HFFc6 (cell line): ENCODE results near the gene C20orf204. TPM values are rescaled to one million over a fixed set of nuclear protein-coding genes. Genes with fewer than 3 reads are reported as not detected.

Experiments
- DNase-seq: peaks from one replicate; pipeline ENCODE4 v3.0.0-alpha.2; 2018
- H3K27ac Mint-ChIP-seq: 2 replicates; pipeline ENCODE4 v1.8.0; 2020; ENCODE audit warnings: mild to moderate bottlenecking, mixed read lengths
- H3K27me3 Mint-ChIP-seq: 2 replicates; pipeline ENCODE4 v1.8.0; 2021; ENCODE audit warnings: mild to moderate bottlenecking, moderate library complexity, mixed read lengths; ENCODE audit not compliant: insufficient read depth
- H3K36me3 Mint-ChIP-seq: 2 replicates; pipeline ENCODE4 v1.8.0; 2021; ENCODE audit warnings: low read depth, mixed read lengths
- H3K4me1 Mint-ChIP-seq: 2 replicates; pipeline ENCODE4 v1.8.0; 2020; ENCODE audit warnings: low read depth, mixed read lengths
- H3K4me3 Mint-ChIP-seq: 2 replicates; pipeline ENCODE4 v1.8.0; 2020; ENCODE audit warnings: mild to moderate bottlenecking, moderate library complexity, mixed read lengths
- H3K9me3 Mint-ChIP-seq: 2 replicates; pipeline ENCODE4 v1.8.0; 2020; ENCODE audit warnings: mild to moderate bottlenecking, mixed read lengths
- total RNA-seq, 6 experiments: library from RNA; stranded (reverse); fragmentation: NEBNext Ultra II Directional; extraction: Animal tissue kit (Norgen Biotek cat#: 25700); gene quantifications; 2 replicates in 1 of 6; 3 replicates in 5 of 6; pipeline ENCODE4 v1.2.3, GENCODE V29; 2021
- TF ChIP-seq, protein P1 (sequence below): fragments of 200-600 bp; sonication (generic); IDR thresholded peaks from 2 replicates; pipeline ENCODE4 v1.5.0; 2021; ENCODE audit warnings: antibody characterized with exemption, mild to moderate bottlenecking

The C20orf204 gene
- total RNA-seq, 6 experiments from 2014 or later = 0.32 to 0.57 (median 0.42) TPM

DNA sequence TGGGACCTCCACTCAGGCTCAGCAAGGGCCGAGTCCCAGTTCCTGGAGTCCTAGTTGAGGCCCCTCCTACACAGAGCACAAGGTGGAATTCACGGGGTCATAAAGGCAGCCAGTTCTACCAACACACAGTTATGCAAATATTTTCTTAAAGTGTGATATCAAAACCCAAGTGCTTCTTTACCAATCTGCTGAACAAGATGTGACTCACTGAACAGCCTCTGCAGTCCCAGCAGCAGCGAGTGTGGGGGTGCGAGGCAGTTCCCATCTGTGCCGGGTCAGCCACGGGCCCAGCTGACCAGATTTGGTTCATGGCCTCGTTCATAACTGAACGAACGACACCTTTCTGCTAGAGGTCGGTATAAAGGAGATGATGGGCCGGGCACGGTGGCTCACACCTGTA, 22.6 kb downstream of the C20orf204 start:
- no peak overlapping the region for H3K27ac Mint-ChIP-seq
- TF ChIP-seq, protein P1, sequence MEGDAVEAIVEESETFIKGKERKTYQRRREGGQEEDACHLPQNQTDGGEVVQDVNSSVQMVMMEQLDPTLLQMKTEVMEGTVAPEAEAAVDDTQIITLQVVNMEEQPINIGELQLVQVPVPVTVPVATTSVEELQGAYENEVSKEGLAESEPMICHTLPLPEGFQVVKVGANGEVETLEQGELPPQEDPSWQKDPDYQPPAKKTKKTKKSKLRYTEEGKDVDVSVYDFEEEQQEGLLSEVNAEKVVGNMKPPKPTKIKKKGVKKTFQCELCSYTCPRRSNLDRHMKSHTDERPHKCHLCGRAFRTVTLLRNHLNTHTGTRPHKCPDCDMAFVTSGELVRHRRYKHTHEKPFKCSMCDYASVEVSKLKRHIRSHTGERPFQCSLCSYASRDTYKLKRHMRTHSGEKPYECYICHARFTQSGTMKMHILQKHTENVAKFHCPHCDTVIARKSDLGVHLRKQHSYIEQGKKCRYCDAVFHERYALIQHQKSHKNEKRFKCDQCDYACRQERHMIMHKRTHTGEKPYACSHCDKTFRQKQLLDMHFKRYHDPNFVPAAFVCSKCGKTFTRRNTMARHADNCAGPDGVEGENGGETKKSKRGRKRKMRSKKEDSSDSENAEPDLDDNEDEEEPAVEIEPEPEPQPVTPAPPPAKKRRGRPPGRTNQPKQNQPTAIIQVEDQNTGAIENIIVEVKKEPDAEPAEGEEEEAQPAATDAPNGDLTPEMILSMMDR = no peak
- peaks cover 2% of the 10 kb centered on the region; the same call in 1 of the 2 replicates for H3K27me3 Mint-ChIP-seq
- DNase-seq = no peak
- H3K9me3 Mint-ChIP-seq = no peaks in the 10 kb centered on the region
- H3K4me1 Mint-ChIP-seq = peaks cover 16% of the 10 kb centered on the region
- H3K4me3 Mint-ChIP-seq = no peak overlapping the region
- H3K36me3 Mint-ChIP-seq = no peaks in the 10 kb centered on the region

- no peak for DNase-seq
- Mint-ChIP-seq H3K27me3 (peaks cover 4% of the 10 kb centered on the region), H3K27ac (peak overlapping the region; percentile 80), H3K4me3 (peak overlapping the region; percentile 92), H3K4me1 (peaks cover 50% of the 10 kb centered on the region), H3K36me3 (no peaks in the 10 kb centered on the region), H3K9me3 (no peaks in the 10 kb centered on the region)
- TF ChIP-seq, protein P1 = no peak
Measured at GRCh38 chr20:64062276-64062595, 26.3 kb downstream of the C20orf204 start.

DNA sequence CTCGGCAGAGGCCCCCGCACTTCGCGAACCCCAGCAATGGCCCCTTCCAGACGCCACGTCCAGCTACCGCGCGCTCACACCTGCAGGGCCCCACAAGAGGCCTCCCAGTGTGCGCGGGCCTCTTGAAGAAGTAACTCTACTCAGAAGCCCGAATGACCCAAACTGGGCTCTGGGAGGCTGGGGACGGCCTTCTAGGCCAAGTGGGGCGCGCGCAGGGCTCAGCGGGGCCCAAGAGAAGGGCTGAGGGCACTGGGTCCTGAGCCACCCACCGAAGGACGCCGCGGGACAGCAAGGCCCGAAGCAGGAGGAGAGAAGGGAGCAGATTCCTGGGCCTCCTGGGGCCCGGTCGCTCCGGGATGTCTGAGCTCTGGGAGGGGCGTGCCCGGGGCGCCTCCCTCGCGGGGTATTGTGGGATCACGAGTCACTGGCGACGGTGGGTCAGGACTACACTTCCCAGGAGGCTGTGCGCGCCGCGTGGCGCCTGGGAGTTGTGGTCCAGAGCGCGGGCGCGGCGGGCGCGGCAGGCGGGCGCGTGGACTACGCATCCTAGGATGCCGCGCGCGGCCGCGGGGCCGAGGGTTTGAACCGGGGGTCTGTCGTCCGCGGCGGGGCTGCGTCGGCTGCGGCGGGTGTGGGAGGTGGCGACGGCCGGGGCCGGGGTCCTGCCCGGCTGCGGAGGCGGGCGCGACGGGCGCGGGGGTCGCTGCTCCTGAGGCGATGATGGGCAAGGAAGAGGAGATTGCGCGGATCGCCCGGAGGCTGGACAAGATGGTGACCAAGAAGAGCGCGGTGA, 26.8 kb downstream of the C20orf204 start, which contains the start of gene TCEA2:
Gene TCEA2, plus strand, starts transcription at position 603 of the 793 bp plus-strand sequence. Its CDS starts 115 bp downstream, at position 718.
- peak within 1 kb of the TSS; percentile 89 for H3K27ac Mint-ChIP-seq
- H3K36me3 Mint-ChIP-seq = no peaks in the 10 kb centered on the region
- peaks cover 52% of the 10 kb centered on the region for H3K4me1 Mint-ChIP-seq
- peaks cover 4% of the 10 kb centered on the region for H3K27me3 Mint-ChIP-seq
- H3K4me3 Mint-ChIP-seq = peak within 1 kb of the TSS; percentile 92
- no peaks in the 10 kb centered on the region for H3K9me3 Mint-ChIP-seq
- peak; percentile 94 for DNase-seq
- TF ChIP-seq, protein P1 = no peak

- no peak for DNase-seq
- peaks cover 46% of the 10 kb centered on the region for H3K4me1 Mint-ChIP-seq
- peak overlapping the region; percentile 89 for H3K27ac Mint-ChIP-seq
- peaks cover 4% of the 10 kb centered on the region for H3K27me3 Mint-ChIP-seq
- TF ChIP-seq, protein P1 = no peak
- no peaks in the 10 kb centered on the region for H3K9me3 Mint-ChIP-seq
- peak overlapping the region; percentile 92 for H3K4me3 Mint-ChIP-seq
- no peaks in the 10 kb centered on the region for H3K36me3 Mint-ChIP-seq
Measured at GRCh38 chr20:64063389-64064144, 27.6 kb downstream of the C20orf204 start.

DNA sequence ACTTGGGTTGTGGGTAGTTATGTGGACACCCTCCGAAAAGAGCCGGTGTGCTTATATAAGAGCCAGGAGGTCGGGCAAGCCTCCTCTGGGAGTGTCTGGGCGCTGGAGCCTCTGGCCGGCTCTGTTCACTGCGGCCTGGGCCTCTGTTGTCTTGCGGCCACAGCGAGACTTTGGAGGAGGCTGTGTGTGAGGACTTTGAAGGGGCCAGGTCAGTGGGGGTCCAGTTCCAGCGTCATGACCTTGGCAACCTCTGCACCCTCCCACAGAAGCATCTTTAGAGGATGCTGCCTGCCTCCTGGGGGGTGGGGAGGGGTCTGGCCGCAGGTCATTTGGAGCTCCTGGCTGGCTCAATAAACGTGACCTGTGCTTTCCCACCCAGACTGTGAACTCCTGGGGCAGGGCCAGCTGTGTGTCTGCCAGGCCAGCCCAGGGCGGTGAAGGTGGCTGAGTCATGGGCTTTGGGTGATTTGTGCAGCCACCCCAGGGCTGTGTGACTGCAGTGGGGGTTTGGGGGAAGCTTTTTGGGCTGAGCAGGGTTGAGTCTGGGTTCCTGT, 28.2 kb downstream of the C20orf204 start:
- peak overlapping the region; percentile 92 for H3K4me3 Mint-ChIP-seq
- H3K9me3 Mint-ChIP-seq = no peaks in the 10 kb centered on the region
- peaks cover 44% of the 10 kb centered on the region for H3K4me1 Mint-ChIP-seq
- DNase-seq = peak; percentile 69
- peak overlapping the region; percentile 89 for H3K27ac Mint-ChIP-seq
- H3K36me3 Mint-ChIP-seq = no peaks in the 10 kb centered on the region
- peaks cover 4% of the 10 kb centered on the region for H3K27me3 Mint-ChIP-seq
- TF ChIP-seq, protein P1 = no peak
